HepG2 (cell line): ENCODE measurements around the gene GOLGA6C.

Experiments
- CHD4 ChIP-seq: fragments of 200-600 bp; sonication (generic); IDR thresholded peaks from 2 replicates; pipeline ENCODE4 v1.7.0; 2017; ENCODE audit warnings: mild to moderate bottlenecking, low read length, borderline replicate concordance
- CTCF ChIP-seq: sonication (generic); formaldehyde crosslinking; IDR thresholded peaks from 2 replicates; pipeline ENCODE4 v1.5.0; 2020; ENCODE audit warnings: mild to moderate bottlenecking, missing genetic modification reagents, moderate library complexity
- E2F5 ChIP-seq: sonication (generic); formaldehyde crosslinking; conservative IDR thresholded peaks from 2 replicates; pipeline ENCODE4 v1.4.0; 2020; ENCODE audit warnings: missing genetic modification reagents
- GATAD1 ChIP-seq: IDR thresholded peaks from 2 replicates; pipeline ENCODE4 v1.6.1; 2016; ENCODE audit warnings: missing genetic modification reagents, missing compliant biosample characterization
- GLI4 ChIP-seq: sonication (generic); formaldehyde crosslinking; IDR thresholded peaks from 2 replicates; pipeline ENCODE4 v1.5.1; 2020; ENCODE audit warnings: missing genetic modification reagents, mild to moderate bottlenecking, moderate library complexity, borderline replicate concordance
- NR2F2 ChIP-seq: IDR thresholded peaks from 2 replicates; pipeline ENCODE4 v1.6.1; 2012; ENCODE audit warnings: low read depth, inconsistent platforms, borderline replicate concordance
- TEAD2 ChIP-seq: sonication (generic); formaldehyde crosslinking; IDR thresholded peaks from 2 replicates; pipeline ENCODE4 v1.9.0; 2021; ENCODE audit warnings: missing genetic modification reagents
- USF2 ChIP-seq, 2 experiments: sonication (generic) in 1 of 2; formaldehyde crosslinking in 1 of 2; IDR thresholded peaks; 2 replicates each; pipeline versions ENCODE4 v1.5.1 to v1.6.1; 2011 to 2020; ENCODE audit warnings: borderline replicate concordance in 1 of 2, low read depth in 1 of 2, low read length in 1 of 2, mild to moderate bottlenecking in 1 of 2, missing genetic modification reagents in 1 of 2, moderate library complexity in 1 of 2
- ZBTB33 ChIP-seq: sonication (generic); formaldehyde crosslinking; IDR thresholded peaks from 2 replicates; pipeline ENCODE4 v1.4.0; 2020; ENCODE audit warnings: missing genetic modification reagents
- ZNF639 ChIP-seq: conservative IDR thresholded peaks from 2 replicates; pipeline ENCODE4 v1.6.1; 2018; ENCODE audit warnings: missing genetic modification reagents

DNA sequence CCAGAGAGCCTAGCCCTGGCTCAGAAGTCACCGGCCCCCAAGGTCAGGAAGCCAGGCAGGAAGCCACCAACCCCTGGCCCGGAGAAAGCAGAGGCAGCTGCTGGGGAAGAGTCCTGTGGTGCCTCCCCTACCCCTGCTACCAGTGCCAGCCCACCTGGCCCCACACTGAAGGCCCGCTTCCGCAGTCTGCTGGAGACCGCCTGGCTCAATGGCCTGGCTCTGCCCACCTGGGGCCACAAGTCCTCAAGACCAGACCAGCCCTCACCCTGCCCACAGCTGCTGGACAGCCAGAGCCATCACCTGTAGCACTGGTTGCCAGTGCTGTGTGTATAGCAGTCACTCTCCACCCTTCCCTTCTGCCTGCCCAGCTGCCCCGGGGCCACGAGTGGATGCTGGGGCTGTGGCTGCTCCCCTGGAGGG, 47.3 kb upstream of the GOLGA6C start:
- TF ChIP-seq GLI4 = no peak
- no peak for TF ChIP-seq ZBTB33 (CRISPR knock-in tag)
- no peak for TF ChIP-seq GATAD1
- TF ChIP-seq E2F5 (CRISPR knock-in tag) = no peak
- TF ChIP-seq CHD4 = no peak
- no peak for TF ChIP-seq NR2F2
- TF ChIP-seq TEAD2 (CRISPR knock-in tag) = no peak
- no peak for TF ChIP-seq ZNF639 (CRISPR knock-in tag)
- no peak for TF ChIP-seq CTCF (CRISPR knock-in tag)
- TF ChIP-seq USF2 (IDR thresholded peaks at IDR 0.05; ENCODE audit: low read depth, low read length) = no peak
- TF ChIP-seq USF2 (CRISPR knock-in tag; IDR thresholded peaks at IDR 0.05; ENCODE audit: borderline replicate concordance) = no peak
